HCT116 (cell line): ENCODE results near the gene SMYD3. TPM values are rescaled to one million over a fixed set of nuclear protein-coding genes. Genes with fewer than 3 reads are reported as not detected.

Source experiments
- ATAC-seq: fragments of 200-7000 bp; cut with Tn5 transposase; 2 replicates; pipeline ENCODE4 v1.9.1; 2020; ENCODE audit warnings: mild to moderate bottlenecking, moderate library complexity
- BruUV-seq: library from RNA; stranded (reverse); fragments of 400-500 nt; replicated peaks from 2 replicates; lab custom pipeline; 2021; lab: Mats Ljungman, UMichigan
- CTCF ChIA-PET: fragments of 300-600 bp; sonication (Branson Sonifier 250); formaldehyde crosslinking; loops from one replicate; lab custom pipeline; 2021; ENCODE audit warnings: antibody characterized with exemption; lab: Charles Lee
- POLR2A ChIA-PET: fragments of 300-600, 350-600 bp; sonication (Branson Sonifier 250); formaldehyde crosslinking; loops from one replicate; lab custom pipeline; 2021; ENCODE audit warnings: antibody characterized with exemption; lab: Charles Lee
- RAD21 ChIA-PET, 2 experiments: fragments of 300-600 bp; sonication (Branson Sonifier 250); formaldehyde crosslinking; loops; one replicate each; lab custom pipeline; 2023; ENCODE audit warnings: low total read pairs in 2 of 2; ENCODE audit not compliant: uncharacterized antibody in 2 of 2, unreplicated experiment in 2 of 2, low non-redundant PET in 1 of 2; lab: Charles Lee
- DNase-seq: peaks from one replicate; pipeline ENCODE4 v3.0.0-alpha.2; 2010; ENCODE audit warnings: low read depth, low spot score
- H2AFZ ChIP-seq: fragments of 200-600 bp; shearing (Covaris generic), sonication (generic); 2 replicates; pipeline ENCODE4 v1.6.1; 2017; ENCODE audit warnings: low read depth, mixed run types, mixed read lengths, antibody characterized with exemption, low read length; ENCODE audit not compliant: poor library complexity, severe bottlenecking
- H3K27ac ChIP-seq: 2 replicates; pipeline ENCODE4 v1.5.1; 2012; ENCODE audit warnings: low read depth, low read length
- H3K27me3 ChIP-seq: fragments of 200-600 bp; sonication (generic); 2 replicates; pipeline ENCODE4 v1.6.1; 2016; ENCODE audit warnings: mixed run types, low read length, mixed read lengths; ENCODE audit not compliant: insufficient read depth
- H3K36me3 ChIP-seq, 2 experiments: fragments of 200-500 bp in 1 of 2; fragments of 200-600 bp in 1 of 2; sonication (Bioruptor generic) in 1 of 2; sonication (generic) in 1 of 2; 2 replicates each; pipeline versions ENCODE4 v1.5.1 to v1.6.1; 2014 to 2016; ENCODE audit warnings: low read length in 2 of 2, inconsistent platforms in 1 of 2, mixed read lengths in 1 of 2, mixed run types in 1 of 2; ENCODE audit not compliant: insufficient read depth in 2 of 2, control insufficient read depth in 1 of 2
- H3K4me1 ChIP-seq, 2 experiments: fragments of 200-600 bp in 1 of 2; sonication (generic) in 1 of 2; 2 replicates each; pipeline versions ENCODE4 v1.5.1 to v1.6.1; 2012 to 2017; ENCODE audit warnings: low read length in 2 of 2, inconsistent platforms in 1 of 2, mild to moderate bottlenecking in 1 of 2, mixed read lengths in 1 of 2, mixed run types in 1 of 2, moderate library complexity in 1 of 2; ENCODE audit not compliant: insufficient read depth in 2 of 2, control insufficient read depth in 1 of 2
- H3K4me2 ChIP-seq: fragments of 200-600 bp; sonication (generic); 2 replicates; pipeline ENCODE4 v1.6.1; 2017; ENCODE audit warnings: mixed run types, low read length, mixed read lengths
- H3K4me3 ChIP-seq, 2 experiments: fragments of 200-600 bp in 1 of 2; sonication (generic) in 1 of 2; replicated peaks in 1 of 2; 2 replicates each; pipeline ENCODE4 v1.5.1; 2011 to 2016; ENCODE audit warnings: low read length in 2 of 2, control low read depth in 1 of 2, low read depth in 1 of 2, mild to moderate bottlenecking in 1 of 2, mixed read lengths in 1 of 2, mixed run types in 1 of 2
- H3K79me2 ChIP-seq: fragments of 200-600 bp; sonication (generic); 2 replicates; pipeline ENCODE4 v1.6.1; 2017; ENCODE audit warnings: mild to moderate bottlenecking, mixed run types, low read length, moderate library complexity, mixed read lengths; ENCODE audit not compliant: insufficient read depth
- H3K9ac ChIP-seq: fragments of 200-600 bp; sonication (generic); 2 replicates; pipeline ENCODE4 v1.6.1; 2016; ENCODE audit warnings: low read length, mixed read lengths
- H3K9me2 ChIP-seq: fragments of 200-600 bp; sonication (generic), shearing (Covaris generic); 2 replicates; pipeline ENCODE4 v1.6.1; 2017; ENCODE audit warnings: mixed run types, mild to moderate bottlenecking, moderate library complexity; ENCODE audit not compliant: insufficient read depth
- H3K9me3 ChIP-seq, 2 experiments: fragments of 200-500 bp in 1 of 2; fragments of 200-600 bp in 1 of 2; sonication (Bioruptor generic) in 1 of 2; sonication (generic) in 1 of 2; 2 replicates each; pipeline ENCODE4 v1.6.1; 2014 to 2017; ENCODE audit warnings: low read length in 2 of 2, mixed read lengths in 2 of 2, inconsistent platforms in 1 of 2, low read depth in 1 of 2, mild to moderate bottlenecking in 1 of 2, mixed run types in 1 of 2, moderate library complexity in 1 of 2; ENCODE audit not compliant: control insufficient read depth in 1 of 2, insufficient read depth in 1 of 2
- H4K20me1 ChIP-seq: fragments of 200-600 bp; sonication (generic), shearing (Covaris generic); 2 replicates; pipeline ENCODE4 v1.6.1; 2017; ENCODE audit warnings: mixed run types, mild to moderate bottlenecking, moderate library complexity; ENCODE audit not compliant: insufficient read depth
- ATF3 ChIP-seq: IDR thresholded peaks from 2 replicates; pipeline ENCODE4 v1.6.1; 2012
- CEBPB ChIP-seq: IDR thresholded peaks from 2 replicates; pipeline ENCODE4 v1.6.1; 2012; ENCODE audit warnings: low read depth
- EZH2phosphoT487 ChIP-seq: fragments of 200-600 bp; IDR thresholded peaks from 2 replicates; pipeline ENCODE4 v1.6.1; 2018; ENCODE audit warnings: antibody characterized with exemption, borderline replicate concordance
- FOSL1 ChIP-seq: IDR thresholded peaks from 2 replicates; pipeline ENCODE4 v1.6.1; 2012; ENCODE audit warnings: low read depth
- JUND ChIP-seq: IDR thresholded peaks from 2 replicates; pipeline ENCODE4 v1.6.1; 2012
- SIN3A ChIP-seq: IDR thresholded peaks from 2 replicates; pipeline ENCODE4 v1.6.1; 2012; ENCODE audit warnings: low read depth
- SRF ChIP-seq: IDR thresholded peaks from 2 replicates; pipeline ENCODE4 v1.6.1; 2012; ENCODE audit warnings: low read depth
- TCF7L2 ChIP-seq: IDR thresholded peaks from 2 replicates; pipeline ENCODE4 v1.7.0; 2011; ENCODE audit warnings: borderline replicate concordance, inconsistent platforms; ENCODE audit not compliant: insufficient read depth, insufficient read length; ENCODE audit errors: extremely low read depth
- YY1 ChIP-seq: IDR thresholded peaks from 2 replicates; pipeline ENCODE4 v1.6.1; 2011; ENCODE audit warnings: low read length, low read depth, moderate library complexity, mild to moderate bottlenecking; ENCODE audit not compliant: insufficient replicate concordance; ENCODE audit errors: extremely low read depth
- ZBTB33 ChIP-seq: IDR thresholded peaks from 2 replicates; pipeline ENCODE4 v1.6.1; 2011; ENCODE audit warnings: mild to moderate bottlenecking, low read length, moderate library complexity; ENCODE audit not compliant: insufficient replicate concordance; ENCODE audit errors: extremely low read depth
- ZFX ChIP-seq: fragments of 450-650 bp; IDR thresholded peaks from 2 replicates; pipeline ENCODE4 v1.6.1; 2017
- intact Hi-C: fragments of 100-400 bp; cut with micrococcal nuclease; formaldehyde crosslinking; loops from 2 replicates; pipeline ENCODE4 v1.10.0; 2022
- total RNA-seq: library from RNA; stranded (reverse); gene quantifications from one replicate; pipeline ENCODE4 v1.2.1, GENCODE V29; 2021; ENCODE audit not compliant: unreplicated experiment

SMYD3 gene
- total RNA-seq, 1 experiment from 2014 or later: 33.6 TPM

- H4K20me1 ChIP-seq: no peaks in the 10 kb centered on the region
- H3K36me3 ChIP-seq: no peaks in the 10 kb centered on the region
- no peak overlapping the region for H3K4me3 ChIP-seq
- intact Hi-C loops: no loop called here
- ATAC-seq (no peak), DNase-seq (no peak)
- ChIA-PET CTCF (no interaction called here), POLR2A (no interaction called here), RAD21 (no interaction called here)
- TF ChIP-seq ATF3 (no peak), SRF (no peak), FOSL1 (no peak), EZH2phosphoT487 (no peak), TCF7L2 (no peak), YY1 (no peak), ZBTB33 (no peak), SIN3A (no peak), ZFX (no peak), CEBPB (no peak), JUND (no peak)
- H3K79me2 ChIP-seq: no peaks in the 10 kb centered on the region
- H3K4me2 ChIP-seq: no peak overlapping the region
- H3K4me1 ChIP-seq: no peaks in the 10 kb centered on the region
- H3K9me3 ChIP-seq: peaks cover 14 to 17% of the 10 kb centered on the region in 2 experiments; a peak in 2 of 4 replicates
- H2AFZ ChIP-seq: no peak overlapping the region
- no peaks in the 10 kb centered on the region for H3K27me3 ChIP-seq
- BruUV-seq: no TSS peak
- H3K9me2 ChIP-seq: no peaks in the 10 kb centered on the region
- H3K9ac ChIP-seq: no peak overlapping the region
- no peak overlapping the region for H3K27ac ChIP-seq
These were observed 10.3 kb upstream of the SMYD3 start for GRCh38 chr1:246517391-246517790.
